Keratinocyte (primary cell): ENCODE data around the gene TMEM52.

ENCODE experiments used
- CTCF ChIP-seq, 3 experiments: IDR thresholded peaks in 1 of 3; conservative IDR thresholded peaks in 1 of 3; optimal IDR thresholded peaks in 1 of 3; 2 replicates in 2 of 3; 3 replicates in 1 of 3; pipeline versions ENCODE3 to v1.5.1; 2011; ENCODE audit warnings: low read length in 3 of 3, mild to moderate bottlenecking in 3 of 3, moderate library complexity in 2 of 3, control low read depth in 1 of 3, inconsistent platforms in 1 of 3; ENCODE audit not compliant: insufficient read depth in 2 of 3; ENCODE audit errors: extremely low read depth in 1 of 3
- EZH2 ChIP-seq: IDR thresholded peaks from one replicate; pipeline ENCODE4 v1.6.1; 2012; ENCODE audit warnings: inconsistent platforms, mild to moderate bottlenecking, low read length, moderate library complexity

- TF ChIP-seq CTCF (optimal IDR thresholded peaks at IDR 0.05 in 1 of 3, IDR thresholded peaks at IDR 0.05 in 1 of 3, conservative IDR thresholded peaks at IDR 0.05 in 1 of 3; ENCODE audit: extremely low read depth in 1 of 3, insufficient read depth in 2 of 3, low read length in 3 of 3) = no peak
- TF ChIP-seq EZH2 = no peak
Measured at GRCh38 chr1:1958071-1958541, 39.0 kb upstream of the TMEM52 start.
